Measurements from ENCODE around the gene ZNF800.

Gene ZNF800

DNA sequence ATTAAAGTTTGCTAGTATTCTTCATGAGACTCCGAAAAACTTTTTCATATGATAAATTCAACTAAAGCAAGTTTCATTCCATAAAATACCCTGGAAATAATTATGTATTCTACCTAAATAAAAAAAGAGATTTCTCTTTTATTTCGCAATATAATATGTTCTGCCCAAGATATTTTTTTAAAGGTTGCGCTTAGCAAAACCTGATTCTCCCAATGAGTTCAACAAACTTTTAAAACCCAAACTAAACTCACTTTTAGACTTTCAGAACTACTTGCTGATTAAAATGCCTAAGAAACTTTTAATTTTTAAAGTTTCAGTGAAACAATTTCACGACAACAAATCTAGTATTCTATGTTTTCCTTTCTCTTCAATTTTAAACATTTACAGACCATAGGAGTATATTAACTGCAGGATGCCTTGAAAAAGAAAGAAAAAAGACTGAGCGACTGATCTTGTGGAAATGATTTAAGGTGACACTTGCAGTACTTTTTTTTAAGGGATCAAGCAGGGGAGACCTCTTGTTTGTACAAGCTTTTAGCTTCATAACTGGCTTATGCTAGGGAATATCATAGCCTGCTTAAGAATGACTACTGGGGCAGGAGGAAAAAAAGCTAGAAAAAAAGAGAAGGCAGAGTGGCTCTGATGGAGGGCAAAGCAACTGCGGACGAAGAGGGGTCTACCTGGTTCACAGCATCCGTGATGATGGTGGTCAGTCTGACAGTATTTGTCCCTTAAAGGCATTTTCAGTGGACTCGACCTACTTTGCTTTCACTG, 1.5 kb downstream of the ZNF800 start:
- in situ Hi-C loops (cut with MboI; ENCODE audit: low sequenced_read_pairs), result no loop called here

DNA sequence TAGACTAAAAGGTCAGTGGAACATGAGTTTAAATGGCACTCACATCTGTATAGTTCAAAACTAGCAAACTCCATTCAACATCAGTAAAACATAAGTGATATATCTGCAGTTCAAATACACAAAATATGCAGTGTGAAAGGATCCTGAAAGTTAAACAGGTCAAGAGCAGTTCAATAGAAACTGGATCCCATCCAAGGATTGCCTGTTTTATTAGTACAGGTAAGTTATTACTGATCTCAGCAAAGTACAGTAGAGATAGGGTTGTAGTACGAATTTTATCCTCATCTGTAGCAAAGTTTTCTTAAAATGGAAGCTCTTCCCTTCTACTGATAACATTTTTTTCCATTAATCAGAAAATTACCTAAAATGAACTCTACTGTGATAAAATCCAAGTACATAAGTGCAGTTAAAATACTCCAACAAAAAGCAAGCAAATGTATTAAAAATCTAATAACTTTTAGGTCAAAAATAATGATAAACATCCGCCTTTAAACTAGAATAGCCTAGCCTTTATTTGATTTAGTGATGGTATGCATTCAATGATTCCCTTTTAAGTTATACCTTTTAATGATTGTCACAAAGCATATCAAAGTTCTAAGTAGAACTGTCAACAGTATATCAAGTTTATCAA, 2.2 kb downstream of the ZNF800 start:
- in situ Hi-C loops (cut with MboI; ENCODE audit: low sequenced_read_pairs), result no loop called here

DNA sequence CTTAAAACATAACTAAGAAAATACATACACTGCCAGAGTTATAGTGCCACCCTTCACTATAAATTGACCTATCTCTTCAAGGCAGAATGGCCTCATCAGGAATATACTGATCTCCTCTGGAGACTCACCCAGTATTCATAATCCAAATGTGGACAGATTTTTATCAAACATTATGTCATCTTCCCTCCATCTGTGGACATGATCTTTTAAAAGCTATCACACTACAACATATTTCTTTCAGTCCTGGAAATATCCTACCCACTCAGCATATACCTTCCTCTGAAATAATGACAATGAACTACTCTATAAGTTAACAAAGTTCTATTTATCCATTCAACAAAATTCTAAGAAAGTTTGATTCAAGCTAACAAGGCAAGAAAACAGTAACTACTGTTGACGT, 3.2 kb downstream of the ZNF800 start:
- in situ Hi-C loops (cut with MboI; ENCODE audit: low sequenced_read_pairs), result no loop called here

DNA sequence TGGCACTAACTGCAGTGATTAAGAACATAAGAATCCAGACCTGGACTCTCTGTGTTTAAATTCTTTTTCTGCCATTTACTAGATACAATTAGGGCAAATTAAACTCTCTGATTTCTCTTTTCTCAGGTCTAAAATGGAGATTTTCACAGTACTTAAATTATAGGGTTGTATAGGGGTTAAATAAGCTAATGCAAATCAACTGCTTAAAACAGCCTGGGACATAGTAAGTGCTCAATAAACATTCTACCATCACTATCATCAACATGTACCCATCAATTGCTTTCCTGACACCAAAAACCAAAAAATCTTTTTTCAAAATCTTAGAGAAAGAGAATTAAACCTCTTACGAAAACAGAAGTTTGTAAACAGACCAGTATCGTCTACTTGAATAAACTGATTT, 4.5 kb downstream of the ZNF800 start:
- in situ Hi-C loops (cut with MboI; ENCODE audit: low sequenced_read_pairs), result no loop called here

DNA sequence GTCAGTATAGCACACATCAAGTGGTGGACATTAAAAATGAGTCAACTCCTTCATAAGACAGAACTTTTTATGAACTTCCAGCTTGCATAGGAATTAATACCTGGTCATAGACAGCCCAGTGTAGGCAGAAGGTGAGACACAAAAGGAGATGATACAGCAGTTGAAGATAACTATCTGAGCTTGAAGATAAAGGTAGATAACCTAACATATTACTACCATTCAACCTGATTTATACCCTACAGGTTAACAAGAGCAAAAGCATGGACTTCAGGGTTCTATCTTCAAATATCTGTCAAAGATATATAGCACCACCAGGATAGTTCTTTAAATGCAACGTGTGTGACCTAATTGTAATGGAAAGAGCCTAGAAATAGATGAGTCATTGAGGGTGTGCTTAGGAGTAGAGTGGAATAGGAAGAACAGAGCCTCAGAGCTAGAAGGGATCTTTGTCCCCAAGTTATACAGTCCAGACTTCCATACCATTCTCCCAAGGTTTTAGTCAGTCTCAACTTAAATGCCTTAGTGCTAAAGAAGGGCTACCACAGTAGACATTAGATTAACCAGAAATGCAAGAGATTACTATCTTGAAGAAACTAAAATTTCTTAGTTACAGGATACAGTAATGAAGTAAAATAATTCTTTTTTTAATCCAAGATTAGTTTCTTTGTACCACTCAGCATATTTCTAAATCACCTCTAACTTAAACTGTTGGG, 9.2 kb downstream of the ZNF800 start:
- in situ Hi-C loops (cut with MboI; ENCODE audit: low sequenced_read_pairs), result no loop called here

DNA sequence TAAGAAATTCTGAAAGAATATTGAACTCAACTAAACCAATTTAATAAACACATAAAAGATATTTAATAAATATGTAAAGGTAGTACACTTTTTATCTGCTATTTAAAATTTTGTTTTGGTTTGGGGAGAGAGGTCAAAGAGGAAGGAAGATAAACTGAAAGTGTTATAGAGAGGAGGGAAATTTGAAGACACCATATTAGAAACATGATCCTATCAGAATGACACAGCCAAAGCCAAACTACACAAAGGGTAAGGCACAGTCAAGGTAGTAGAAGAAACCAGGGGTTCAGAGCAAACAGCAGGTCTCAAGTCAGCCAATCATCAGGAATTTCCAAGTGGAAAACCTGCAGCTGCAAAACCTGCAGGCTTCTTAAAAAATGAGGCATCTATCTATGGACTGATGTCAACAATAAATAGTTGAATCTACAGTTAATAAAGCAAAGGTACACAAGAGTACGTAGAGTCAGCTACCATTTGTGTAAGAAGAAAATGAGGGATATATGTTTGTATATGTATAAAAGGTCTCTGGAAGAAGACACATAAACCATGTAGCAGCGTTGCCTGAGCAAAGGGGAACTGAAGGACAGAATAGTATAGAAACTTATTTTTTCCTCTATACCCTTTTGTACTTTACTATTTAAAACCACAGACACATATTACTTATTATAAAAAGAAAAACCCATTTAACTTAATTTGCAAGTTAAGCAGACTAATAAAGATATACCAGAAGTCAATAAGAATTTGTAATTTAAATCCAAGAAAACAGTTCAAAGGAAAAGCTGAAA, 10.0 kb downstream of the ZNF800 start:
- in situ Hi-C loops (cut with MboI; ENCODE audit: low sequenced_read_pairs), result no loop called here

DNA sequence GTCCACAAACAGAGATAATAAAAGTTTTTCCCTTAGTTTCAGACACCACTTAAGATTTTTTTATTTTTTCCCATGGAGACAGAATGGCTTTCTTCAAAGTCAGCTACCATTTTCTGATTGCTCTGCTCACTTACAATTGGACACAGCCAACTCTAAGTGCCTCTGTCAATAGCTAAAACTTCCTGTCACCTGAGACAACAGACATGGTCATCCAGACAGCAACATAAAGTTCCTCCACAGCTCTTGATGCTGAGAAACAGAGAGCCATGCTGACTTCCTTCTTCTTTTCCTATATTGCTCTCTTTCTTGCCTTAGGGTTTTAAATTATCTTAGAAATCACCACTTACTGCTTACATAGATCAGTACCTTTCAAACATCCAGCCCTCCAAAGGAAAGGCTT, 12.0 kb downstream of the ZNF800 start:
- in situ Hi-C loops (cut with MboI; ENCODE audit: low sequenced_read_pairs), result no loop called here

DNA sequence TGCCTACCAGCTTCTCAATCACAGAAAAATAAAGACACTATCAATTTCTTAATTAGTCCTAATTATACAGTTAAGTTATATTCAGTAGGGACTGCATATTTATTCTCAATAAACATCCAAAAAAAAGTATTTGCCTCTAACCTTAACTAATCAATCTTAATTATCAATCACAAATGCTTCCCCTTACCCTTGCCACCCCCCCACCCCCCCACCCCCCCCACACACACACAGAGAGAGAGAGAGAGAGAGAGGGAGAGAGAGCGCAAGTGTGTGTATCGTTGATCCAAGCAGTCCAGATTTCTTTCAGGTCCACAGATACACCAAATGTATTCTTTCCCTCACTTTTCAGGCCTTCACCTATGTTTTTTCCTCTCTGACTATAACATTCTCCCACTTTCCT, 12.9 kb downstream of the ZNF800 start:
- in situ Hi-C loops (cut with MboI; ENCODE audit: low sequenced_read_pairs), result no loop called here

DNA sequence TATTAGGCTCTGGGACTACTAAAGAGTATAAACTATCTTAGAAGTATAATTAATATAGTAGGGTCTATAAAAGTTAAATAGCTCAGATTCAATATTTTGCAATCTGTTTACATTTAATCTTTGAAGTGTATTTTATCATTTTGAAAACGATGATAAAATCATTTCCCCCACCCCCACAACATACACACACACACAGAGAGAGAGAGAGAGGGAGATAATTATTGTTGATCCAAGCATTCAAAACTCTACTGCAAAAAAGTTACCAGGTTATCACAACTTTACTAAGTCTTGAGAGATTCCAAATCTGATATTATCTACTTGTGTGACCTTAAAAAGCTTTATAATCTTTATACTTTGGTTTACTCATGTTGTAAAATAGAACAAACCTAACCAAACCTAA, 14.0 kb downstream of the ZNF800 start:
- in situ Hi-C loops (cut with MboI; ENCODE audit: low sequenced_read_pairs), result no loop called here

DNA sequence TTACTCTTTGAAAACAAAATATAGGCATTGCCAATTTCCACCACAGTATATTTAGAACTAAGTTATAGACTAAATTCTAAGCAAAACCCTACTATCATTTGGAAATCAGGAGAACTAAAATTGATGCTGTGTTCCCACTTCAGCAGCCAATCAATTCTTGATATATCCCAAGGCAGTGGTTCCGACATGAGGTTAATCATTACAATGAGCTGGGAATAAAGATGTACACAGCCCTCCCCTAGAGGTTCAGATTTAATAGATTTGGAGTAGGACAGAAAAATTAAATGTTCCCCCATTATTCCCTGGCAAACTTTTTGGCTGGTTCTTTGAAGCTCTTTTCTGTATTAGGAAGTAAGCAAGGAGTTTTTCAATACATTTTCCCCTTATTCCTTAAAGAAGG, 15.1 kb downstream of the ZNF800 start:
- in situ Hi-C loops (cut with MboI; ENCODE audit: low sequenced_read_pairs), result no loop called here

DNA sequence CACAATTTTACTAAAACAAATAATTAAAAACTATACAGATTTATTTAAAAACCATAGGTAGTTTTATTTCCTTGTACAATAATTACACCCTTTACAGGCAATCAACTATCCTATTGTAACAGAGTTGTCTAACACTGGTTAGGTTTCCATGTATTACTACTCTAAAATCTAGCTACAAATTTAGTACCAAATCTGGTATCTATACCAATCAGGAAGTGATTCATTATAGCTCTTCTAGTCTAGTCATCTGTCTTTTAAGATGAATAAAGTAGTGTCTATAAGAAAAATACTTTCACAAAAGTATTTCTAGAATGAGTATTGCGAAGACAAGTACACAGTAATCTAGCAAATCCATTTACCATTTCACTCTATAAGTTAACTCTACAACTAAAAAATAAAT, 16.9 kb downstream of the ZNF800 start:
- in situ Hi-C loops (cut with MboI; ENCODE audit: low sequenced_read_pairs), result no loop called here

DNA sequence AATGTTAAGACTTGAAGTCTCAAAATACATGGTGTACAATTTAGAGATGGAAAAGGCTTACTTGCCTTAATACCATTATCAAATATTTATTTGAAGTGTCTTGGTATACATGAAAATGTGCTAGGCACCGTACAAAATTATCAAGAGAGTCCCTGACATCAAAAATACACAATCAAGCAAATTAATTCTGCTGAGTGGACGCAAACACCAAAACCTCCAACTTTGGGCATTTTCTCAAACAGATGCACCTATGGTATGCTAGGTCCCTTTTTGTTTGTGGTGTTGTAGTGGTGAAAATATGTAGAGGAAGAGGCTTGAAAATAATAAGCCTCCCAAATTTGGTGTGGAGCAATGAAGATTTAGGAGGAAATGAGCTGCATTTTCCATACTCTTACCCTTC, 24.8 kb downstream of the ZNF800 start:
- in situ Hi-C loops (cut with MboI; ENCODE audit: low sequenced_read_pairs), result no loop called here

DNA sequence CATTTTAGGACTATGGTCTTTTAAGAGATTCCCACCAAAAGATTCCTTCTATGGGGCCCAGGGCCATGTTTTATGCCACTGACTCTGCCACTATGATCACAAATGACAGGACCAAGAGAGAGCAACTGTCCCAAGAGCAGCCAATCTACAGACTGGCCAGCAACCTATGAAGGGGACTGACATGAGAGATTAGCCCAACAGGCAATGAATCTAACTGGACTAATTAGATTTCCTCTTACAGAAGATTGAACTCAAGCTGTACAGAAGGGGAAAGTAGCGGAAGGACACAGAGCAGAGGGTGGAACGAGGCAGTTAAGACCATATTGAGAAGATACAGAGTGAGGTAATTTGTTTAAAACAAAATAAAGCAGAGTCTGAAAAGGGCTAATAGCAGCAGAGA, 25.8 kb downstream of the ZNF800 start:
- in situ Hi-C loops (cut with MboI; ENCODE audit: low sequenced_read_pairs), result no loop called here

DNA sequence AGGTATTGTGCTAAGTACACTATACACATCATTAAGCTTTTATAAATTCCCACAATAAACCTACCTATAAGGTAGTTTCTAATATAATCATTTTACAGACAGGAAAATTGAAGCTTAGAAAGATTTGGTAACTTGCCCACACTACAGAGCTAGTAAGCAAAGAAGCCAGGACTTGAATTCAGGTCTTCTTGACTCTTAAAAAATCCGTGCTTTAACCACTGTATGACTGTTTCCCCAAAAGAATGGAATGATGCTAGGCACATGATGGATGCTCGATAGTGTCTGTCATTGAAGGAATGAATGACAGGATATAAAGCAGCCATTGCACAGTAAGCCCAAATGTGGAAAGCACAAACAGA, 26.6 kb downstream of the ZNF800 start:
- in situ Hi-C loops (cut with MboI; ENCODE audit: low sequenced_read_pairs), result no loop called here

DNA sequence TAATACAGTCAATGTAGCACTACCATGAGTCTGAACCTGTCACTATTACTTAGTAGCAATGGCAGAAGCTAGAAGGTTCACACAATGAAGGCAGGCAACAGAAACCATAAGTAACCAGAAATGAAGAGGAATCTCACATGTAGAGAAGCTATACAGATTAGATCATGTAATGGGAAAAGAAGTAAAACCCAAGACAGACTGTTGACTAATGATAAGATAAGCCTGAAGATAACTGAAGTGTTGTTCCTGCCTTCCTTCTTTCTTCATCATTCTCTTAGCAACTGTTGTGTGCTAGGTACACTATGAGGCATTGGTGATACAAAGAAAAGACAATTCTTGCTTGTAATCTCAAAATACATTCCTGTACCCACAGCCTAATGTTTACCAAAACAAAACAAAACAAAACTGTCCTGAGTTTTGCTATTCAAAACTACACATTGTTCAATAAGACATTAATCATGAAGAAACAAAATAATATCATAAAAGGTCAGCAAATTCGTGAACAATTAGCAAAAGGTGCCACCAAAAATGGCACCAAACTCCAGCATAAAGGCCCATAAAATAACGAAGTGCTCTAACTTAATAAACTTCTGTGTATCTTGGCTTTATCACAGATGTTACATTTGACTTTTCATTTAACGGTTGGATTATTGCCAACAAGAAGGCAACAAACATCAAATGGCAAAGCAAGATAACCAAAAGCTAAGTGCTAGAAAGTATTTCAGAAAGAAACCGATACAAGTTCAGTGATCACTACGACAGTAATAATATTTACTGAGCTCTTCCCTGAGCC, 27.1 kb downstream of the ZNF800 start:
- in situ Hi-C loops (cut with MboI; ENCODE audit: low sequenced_read_pairs), result no loop called here

DNA sequence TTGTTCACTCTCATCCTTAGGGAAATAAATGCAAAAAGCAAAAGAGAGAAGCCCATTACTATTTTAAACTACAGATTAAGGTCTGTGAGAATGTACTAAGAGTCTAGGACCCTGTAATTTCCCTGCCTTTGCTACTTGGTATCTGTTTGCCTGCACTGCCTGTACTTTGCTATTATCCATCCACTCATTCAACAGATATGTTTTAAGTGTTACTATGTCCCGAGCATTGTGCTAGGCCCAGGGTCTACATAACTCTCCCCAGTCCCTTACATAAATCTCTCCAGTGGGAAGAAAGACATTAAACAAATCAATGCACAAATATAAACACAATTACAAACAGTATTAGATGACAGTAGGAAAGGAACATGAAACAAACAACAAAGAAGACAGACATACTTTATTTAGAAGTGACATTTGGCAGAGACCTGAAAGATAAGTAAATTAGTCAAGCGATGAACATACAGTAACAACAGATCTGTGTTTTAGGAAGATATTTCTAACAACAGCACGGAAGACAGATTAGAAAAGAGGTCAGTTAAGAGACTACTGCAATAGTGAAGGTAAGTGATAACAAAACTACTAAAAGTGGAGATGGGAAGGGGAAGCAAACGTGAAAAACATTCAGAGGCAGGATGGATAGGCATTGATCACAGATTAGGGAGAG, 30.0 kb downstream of the ZNF800 start:
- in situ Hi-C loops (cut with MboI; ENCODE audit: low sequenced_read_pairs), result no loop called here

DNA sequence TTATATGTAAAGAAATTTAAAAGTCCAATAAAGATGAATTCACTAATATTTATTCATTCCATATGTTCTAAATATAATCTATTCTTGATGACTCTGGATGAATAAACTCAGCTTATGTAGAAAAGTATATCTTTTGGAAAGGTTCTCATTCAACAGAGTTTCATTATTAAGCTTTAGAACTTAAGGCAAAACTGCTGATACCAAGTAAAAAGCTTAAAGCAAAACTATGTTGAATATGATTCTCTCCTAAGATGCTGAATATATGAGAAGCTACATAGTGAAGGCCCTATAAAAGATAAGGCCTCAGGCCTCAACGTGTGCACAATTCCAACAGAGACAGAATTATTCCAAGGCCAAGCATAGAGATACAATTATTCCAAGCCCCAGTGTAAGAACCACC, 30.8 kb downstream of the ZNF800 start:
- in situ Hi-C loops (cut with MboI; ENCODE audit: low sequenced_read_pairs), result no loop called here

DNA sequence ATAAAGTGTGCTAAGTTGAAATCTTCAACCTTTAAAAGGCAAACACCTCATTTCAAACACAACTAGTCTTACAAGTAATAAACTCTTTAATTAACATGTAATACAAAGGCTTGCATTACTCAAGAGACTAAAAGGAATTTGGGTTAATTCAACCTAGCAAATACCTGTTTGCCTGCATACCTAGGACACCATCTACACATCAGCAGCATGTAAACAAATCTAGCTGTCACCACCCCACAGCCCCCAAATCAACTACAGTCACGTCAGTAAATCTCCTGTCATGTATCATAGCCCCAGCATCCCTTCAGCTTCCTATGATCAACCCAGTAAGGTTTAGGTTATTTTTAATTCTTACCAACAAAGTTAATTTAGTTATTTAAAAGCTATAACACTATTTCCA, 33.5 kb downstream of the ZNF800 start:
- in situ Hi-C loops (cut with MboI; ENCODE audit: low sequenced_read_pairs), result no loop called here

DNA sequence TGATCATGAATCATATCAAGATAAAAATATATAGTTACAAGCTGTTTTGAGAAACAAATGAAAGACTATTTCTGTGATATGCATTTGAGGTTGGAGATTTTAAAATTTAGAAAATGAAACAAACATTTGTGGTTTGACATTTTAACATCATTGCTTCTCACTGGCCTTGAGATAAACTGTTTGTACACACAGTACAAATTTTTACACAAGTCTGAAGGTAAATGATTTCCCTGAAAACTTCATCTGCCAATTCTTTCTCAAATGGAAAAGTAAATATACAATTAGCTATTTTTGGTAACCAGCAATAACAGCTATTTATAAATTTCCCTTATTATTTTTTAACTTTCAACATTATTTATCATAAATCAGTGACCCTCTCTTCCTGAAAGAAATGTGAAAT, 38.6 kb downstream of the ZNF800 start:
- in situ Hi-C loops (cut with MboI; ENCODE audit: low sequenced_read_pairs), result no loop called here

DNA sequence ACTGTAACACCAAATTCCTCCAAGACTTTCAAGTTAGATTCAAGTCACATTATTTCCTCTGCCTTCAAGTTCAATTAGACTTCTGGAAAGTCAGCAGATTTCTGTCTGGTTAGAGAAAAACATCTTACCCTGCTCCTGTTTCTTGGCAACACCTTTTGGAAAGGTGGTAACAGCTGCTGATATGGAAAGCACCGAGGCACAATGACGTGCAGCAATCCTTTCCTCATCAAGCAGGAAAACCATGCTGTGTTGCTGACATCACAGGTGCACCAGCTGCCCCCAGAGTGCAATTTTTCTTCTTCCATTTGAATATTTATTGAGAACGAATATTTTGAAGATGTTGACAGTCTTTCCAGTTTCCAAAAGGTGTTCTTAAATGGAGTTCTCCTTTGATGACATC, 41.9 kb downstream of the ZNF800 start:
- in situ Hi-C loops (cut with MboI; ENCODE audit: low sequenced_read_pairs), result no loop called here
